Kidney tubule cell (primary cell): Measurements from ENCODE around the gene AP3B1.
A peak's percentile ranks its signal among the peaks of the same experiment; 100 is the strongest.

Experiments
- DNase-seq: peaks from one replicate; pipeline ENCODE4 v3.0.0-alpha.2; 2018; ENCODE audit warnings: low spot score

Gene AP3B1, protein sequence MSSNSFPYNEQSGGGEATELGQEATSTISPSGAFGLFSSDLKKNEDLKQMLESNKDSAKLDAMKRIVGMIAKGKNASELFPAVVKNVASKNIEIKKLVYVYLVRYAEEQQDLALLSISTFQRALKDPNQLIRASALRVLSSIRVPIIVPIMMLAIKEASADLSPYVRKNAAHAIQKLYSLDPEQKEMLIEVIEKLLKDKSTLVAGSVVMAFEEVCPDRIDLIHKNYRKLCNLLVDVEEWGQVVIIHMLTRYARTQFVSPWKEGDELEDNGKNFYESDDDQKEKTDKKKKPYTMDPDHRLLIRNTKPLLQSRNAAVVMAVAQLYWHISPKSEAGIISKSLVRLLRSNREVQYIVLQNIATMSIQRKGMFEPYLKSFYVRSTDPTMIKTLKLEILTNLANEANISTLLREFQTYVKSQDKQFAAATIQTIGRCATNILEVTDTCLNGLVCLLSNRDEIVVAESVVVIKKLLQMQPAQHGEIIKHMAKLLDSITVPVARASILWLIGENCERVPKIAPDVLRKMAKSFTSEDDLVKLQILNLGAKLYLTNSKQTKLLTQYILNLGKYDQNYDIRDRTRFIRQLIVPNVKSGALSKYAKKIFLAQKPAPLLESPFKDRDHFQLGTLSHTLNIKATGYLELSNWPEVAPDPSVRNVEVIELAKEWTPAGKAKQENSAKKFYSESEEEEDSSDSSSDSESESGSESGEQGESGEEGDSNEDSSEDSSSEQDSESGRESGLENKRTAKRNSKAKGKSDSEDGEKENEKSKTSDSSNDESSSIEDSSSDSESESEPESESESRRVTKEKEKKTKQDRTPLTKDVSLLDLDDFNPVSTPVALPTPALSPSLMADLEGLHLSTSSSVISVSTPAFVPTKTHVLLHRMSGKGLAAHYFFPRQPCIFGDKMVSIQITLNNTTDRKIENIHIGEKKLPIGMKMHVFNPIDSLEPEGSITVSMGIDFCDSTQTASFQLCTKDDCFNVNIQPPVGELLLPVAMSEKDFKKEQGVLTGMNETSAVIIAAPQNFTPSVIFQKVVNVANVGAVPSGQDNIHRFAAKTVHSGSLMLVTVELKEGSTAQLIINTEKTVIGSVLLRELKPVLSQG

DNA sequence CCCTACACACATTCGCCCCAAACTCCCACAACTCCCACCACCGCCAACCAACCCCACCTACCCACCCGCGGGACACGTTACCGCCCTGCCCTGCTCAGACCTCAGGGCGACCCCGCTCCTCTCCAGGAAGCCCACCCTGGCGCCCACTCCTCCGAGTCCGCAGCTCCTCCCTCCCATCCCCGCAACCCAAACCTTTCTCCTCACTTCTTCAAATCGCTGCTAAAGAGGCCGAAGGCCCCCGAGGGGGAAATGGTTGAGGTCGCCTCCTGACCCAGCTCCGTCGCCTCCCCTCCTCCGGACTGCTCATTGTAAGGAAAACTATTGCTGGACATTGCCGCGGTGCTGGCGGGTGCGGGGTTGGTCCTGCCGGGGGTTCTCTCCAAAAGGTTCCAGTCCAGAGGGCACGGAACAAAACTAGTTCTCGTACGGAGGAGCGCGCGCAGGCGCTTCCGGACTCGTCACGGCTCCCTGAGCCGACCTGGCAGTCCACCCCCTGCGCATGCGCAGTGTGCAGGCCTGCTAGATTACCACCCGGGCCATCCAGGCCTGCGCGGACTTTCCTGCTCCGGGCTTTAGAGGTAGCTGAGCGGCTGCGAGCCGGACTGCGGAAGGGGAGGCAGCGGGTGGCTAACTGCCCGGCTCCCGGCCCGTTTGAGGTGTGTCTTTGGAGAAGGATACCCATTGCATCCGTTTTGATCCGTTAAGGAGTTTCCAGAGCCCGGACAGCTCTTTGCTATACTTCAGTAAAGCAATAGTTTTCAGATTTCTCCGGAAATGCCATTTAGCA lies at the start of gene AP3B1:
Gene AP3B1 (minus strand): TSS at position 451 of the 787 bp plus-strand sequence. CDS start 119 bp downstream, at position 332.
- DNase-seq: peak; percentile 99

DNA sequence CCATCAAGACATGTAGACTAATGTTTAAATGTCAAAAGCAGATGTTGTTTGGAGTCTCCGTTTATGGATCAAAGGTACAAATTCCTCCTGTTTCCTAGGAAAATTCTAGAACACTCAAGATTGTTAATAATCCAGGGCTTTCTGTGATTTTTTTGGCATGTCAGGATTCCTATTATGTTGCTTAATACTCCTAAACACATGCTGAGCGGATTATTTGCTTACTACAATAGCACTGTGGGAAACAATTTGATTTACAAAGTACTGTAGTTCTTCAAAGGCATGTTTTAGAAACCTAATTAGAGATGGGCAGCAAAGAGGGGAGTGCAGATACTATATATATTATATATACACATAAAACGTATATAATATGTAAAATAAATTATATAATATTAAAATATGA lies 46.9 kb upstream of the AP3B1 start:
- DNase-seq: no peak

DNA sequence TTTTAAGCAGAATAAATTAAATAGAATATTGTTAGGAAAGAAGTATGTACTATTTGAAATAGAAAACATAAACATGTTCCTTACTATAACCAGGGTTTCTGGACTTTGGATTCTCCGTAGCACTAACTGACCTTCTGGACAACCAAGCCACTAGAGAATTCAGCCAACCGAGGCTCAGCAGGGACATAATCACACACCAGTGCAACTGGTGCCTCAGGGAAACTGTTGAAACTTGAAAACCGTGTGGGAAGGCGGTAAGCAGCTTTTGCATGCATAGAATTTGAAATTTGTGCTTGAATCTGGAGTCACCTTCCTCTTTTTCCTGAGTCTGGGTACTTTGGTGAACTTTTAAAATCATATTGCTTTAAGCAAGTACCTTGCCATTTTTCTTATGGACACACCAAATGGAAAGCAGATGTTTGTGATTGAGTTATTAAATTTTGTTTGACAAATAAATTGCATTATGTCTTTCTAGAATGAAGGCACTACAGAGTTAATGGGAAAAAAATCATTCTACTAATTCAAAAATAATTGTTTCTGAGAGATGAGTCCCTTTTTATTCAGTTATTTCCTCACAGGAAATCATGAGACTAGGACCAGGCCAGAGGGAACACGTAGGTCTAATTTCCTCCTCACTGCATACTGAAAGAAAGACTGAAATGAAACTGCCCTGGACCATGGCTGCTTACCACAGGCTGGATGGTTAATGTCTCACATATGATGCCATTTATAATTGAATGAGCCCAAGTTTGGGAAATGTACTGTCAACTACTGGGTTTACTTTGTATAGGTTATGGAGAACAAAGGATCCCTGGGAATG lies 45.3 kb upstream of the AP3B1 start:
- no peak for DNase-seq

DNA sequence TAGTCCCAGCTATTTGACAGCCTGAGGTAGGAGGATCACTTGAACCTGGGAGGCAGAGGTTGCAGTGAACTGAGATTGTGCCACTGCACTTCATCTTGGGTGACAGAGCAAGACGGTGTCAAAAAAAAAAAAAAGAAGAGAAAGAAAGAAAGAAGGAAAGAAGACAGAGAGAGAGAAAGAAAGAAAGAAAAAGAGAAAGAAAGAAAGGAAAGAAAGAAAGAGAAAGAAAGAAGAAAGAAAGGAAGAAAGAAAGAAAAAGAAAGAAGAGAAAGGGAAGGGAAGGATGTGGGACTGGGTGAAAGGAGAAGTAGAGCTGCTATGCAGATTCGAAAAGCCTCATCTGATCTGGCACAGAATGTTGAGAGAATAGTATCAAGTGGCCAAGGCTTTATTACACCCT lies 42.2 kb upstream of the AP3B1 start:
- no peak for DNase-seq

GRCh38 chr5:78335976-78336375 lies 41.5 kb upstream of the AP3B1 start:
- no peak for DNase-seq

DNA sequence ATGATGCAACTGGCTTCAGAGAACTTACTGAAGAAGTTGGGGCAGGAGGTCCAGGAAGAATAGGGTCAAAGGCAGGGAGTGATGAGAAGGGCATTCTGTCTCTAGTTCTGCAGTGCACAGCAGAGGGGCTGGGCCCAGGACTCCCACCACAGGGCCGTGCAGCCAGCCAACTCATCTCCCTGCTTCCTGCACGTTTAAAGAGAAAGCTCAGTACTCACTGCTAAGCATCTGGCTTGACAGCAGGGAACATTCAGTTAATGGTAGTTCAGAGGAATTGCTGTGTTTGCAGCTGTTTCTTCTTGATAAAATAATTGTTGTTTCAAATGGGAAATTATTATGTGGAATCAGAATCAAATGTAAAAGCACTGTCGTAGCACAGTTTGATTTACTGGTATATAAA lies 40.3 kb upstream of the AP3B1 start:
- DNase-seq: no peak

DNA sequence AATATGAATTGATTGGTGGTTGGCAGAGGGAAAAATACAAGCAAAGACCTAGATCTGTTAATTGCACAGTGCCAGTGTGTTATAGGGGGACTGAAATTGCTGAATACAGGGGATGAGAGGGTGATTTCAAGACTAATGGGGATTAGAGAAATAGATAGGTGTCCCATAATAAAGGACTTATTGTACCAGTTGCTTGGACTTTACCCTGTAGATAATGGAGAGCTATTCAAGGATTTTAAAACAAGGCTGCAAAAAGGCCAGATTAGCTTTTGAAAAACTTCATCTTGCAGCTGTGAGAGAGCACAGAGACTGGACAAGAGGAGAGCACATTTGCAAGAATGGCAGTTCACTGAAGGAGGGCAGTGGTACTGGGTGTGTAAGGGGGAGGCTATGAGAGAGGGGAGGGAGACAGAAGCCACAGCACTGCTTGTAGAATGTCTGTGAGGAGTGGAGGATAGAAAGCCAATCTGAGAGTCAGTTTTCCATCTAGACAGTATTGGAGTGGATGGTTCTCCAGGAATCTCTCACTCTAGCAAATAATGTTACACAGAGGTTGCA lies 37.1 kb upstream of the AP3B1 start:
- DNase-seq: no peak

GRCh38 chr5:78328585-78329173 lies 34.2 kb upstream of the AP3B1 start:
- DNase-seq: no peak

- DNase-seq: peak; percentile 43
Measured at GRCh38 chr5:78327761-78328510, 33.4 kb upstream of the AP3B1 start.

- no peak for DNase-seq
Measured at GRCh38 chr5:78326930-78327329, 32.4 kb upstream of the AP3B1 start.

DNA sequence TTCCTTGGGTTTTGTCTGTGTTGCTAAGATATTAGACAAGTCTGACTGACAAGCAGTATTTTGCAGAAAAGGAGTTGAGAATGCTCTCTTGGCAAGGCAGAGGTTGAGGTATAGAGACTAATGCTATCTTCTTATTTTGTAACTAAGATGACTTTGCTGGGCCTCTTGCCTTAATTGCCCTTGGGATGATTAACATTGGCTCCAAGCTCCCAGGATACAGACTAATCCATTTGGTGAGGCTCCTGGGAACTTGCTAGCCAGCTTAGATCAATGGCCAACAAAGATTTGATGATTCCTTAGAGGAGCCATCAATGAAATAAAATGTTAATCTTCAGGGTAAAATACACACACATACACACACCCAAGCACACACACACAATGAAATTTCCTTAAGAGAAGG lies 28.7 kb upstream of the AP3B1 start:
- DNase-seq: no peak

DNA sequence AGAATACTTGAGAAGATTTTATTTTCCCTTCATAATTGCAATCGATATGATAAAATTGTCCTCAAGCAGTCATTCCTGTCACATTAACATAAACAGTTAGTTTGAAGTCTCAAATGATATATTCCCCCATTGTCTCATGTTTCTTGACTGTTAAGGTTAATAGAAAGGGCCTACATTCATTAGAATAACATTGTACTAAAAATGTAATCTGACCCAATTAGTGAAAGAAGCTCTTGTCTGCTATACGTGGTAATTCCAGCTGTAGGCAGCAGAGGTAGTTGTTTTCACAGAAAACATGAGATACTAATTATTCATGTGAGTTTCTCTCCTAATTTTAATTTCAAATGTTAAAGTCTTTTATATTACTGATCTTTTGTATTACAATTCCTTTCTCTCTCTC lies 25.9 kb upstream of the AP3B1 start:
- DNase-seq: peak; percentile 18

GRCh38 chr5:78318337-78318736 lies 23.8 kb upstream of the AP3B1 start:
- no peak for DNase-seq

DNA sequence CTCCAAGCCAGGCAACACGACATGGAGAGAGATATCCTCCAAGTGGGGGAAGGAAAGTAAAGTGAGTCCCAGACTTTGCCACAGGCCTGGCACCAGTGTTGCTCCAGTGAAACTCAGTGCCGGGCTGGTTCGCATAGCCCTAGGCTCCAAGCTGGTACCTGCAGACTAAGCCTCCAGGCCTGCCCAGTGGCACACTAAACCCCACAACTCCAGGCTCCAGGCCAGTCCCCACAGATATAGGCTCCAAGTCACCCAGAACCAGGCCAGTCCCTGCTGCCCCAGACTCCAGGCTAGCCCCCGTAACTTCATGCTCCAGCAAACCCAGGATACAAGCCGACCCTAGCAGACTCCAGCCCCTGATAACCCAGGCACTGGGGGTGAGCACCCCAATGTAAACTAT lies 23.0 kb upstream of the AP3B1 start:
- DNase-seq: no peak

- no peak for DNase-seq
Measured at GRCh38 chr5:78308703-78309102, 14.2 kb upstream of the AP3B1 start.

- DNase-seq: no peak
Measured at GRCh38 chr5:78300464-78301045, 6.1 kb upstream of the AP3B1 start.

- peak; percentile 65 for DNase-seq
Measured at GRCh38 chr5:78295035-78295961, 800 bp upstream of the AP3B1 start.

DNA sequence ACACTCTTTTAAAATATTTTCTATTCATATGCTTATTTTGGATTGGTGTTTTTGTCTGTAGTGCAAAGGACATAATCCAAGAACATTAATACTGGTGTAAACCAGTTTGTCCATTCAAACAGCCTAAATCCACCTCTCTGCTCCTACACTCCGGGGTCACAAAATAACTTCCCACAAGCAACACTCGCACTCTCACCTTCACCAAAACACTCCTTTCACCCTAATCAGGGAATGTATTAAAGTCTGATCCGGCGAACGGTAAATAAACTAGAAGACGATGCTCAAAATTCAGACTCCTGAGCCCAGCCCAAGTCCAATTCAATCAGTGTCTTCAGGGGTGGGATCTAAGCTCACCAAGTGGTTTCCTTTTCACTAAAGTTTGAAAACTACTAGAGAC lies 649 bp downstream of the AP3B1 start:
- DNase-seq: peak; percentile 6
